Left renal cortex interstitium (tissue), 4 donors: ENCODE measurements around the gene ELP2. TPM values are rescaled to one million over a fixed set of nuclear protein-coding genes. Genes with fewer than 3 reads are reported as not detected.

ENCODE experiments used
- DNase-seq, 4 donors: peaks; one replicate each; pipeline ENCODE4 v3.0.0-alpha.2; 2013; ENCODE audit warnings: low read depth in 4 of 4, low spot score in 2 of 4, missing footprints in 1 of 4
- polyA plus RNA-seq, 4 donors: library from polyadenylated mRNA; unstranded; fragments of 120-200 nt; gene quantifications; one replicate each; pipeline ENCODE4 v1.2.1, GENCODE V29; 2013; ENCODE audit not compliant: insufficient read length in 4 of 4

ELP2 gene
- polyA plus RNA-seq, 4 donors, result 77.9 to 147 (median 103) TPM

GRCh38 chr18:36120297-36120696 lies 9.4 kb upstream of the ELP2 start:
- no peak for DNase-seq

DNA sequence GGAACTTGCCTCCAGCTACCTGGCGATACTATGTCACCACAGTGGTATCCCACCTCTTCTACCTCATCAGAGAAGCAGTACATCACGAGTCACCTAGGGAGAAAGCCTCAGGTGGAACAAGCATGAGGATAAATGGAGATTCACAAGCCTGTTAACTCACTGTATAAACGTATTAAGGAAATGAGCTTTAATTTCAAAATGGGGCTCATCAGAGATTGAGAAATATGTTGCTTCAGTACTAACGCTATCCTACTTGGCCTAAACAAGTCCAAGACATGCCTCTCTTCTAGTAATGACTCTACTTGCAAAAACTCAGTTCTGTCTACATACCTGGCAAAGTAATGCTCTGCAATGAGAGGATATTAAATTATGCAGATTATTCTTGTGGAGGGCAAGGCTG lies 4.9 kb upstream of the ELP2 start:
- no peak for DNase-seq

- DNase-seq, result no peak
Measured at GRCh38 chr18:36126668-36127067, 3.0 kb upstream of the ELP2 start.

GRCh38 chr18:36127836-36128529 lies 1.7 kb upstream of the ELP2 start:
- DNase-seq, result peak in 2 of 4 donors; percentile 13 to 21

GRCh38 chr18:36128530-36128870 lies 1.2 kb upstream of the ELP2 start:
- DNase-seq, result peak in 1 of 4 donors; percentile 9

DNA sequence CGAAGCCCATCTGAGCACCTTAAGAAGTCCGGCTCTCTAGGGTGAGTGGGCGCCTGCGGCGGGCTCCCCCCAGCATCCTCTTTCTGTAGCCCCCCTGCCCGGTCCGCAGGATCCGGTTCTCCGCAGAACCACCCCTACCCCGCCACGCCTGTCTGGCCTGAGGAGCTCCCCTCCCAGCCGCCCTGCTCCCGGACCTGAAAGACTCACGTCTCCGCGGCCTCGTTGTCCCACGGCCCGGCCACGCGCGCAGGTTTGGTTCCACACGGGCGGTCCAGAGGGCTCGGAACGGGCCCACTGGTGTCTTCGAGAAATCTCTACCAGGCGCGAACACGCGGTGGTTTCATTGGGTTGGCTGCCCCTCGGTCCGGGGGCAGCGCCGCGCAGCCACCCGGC lies 796 bp upstream of the ELP2 start:
- peak in 1 of 4 donors; percentile 29 for DNase-seq

GRCh38 chr18:36130039-36130831 lies 536 bp downstream of the ELP2 start:
- no peak for DNase-seq

GRCh38 chr18:36130883-36131653 lies 1.4 kb downstream of the ELP2 start:
- no peak for DNase-seq

DNA sequence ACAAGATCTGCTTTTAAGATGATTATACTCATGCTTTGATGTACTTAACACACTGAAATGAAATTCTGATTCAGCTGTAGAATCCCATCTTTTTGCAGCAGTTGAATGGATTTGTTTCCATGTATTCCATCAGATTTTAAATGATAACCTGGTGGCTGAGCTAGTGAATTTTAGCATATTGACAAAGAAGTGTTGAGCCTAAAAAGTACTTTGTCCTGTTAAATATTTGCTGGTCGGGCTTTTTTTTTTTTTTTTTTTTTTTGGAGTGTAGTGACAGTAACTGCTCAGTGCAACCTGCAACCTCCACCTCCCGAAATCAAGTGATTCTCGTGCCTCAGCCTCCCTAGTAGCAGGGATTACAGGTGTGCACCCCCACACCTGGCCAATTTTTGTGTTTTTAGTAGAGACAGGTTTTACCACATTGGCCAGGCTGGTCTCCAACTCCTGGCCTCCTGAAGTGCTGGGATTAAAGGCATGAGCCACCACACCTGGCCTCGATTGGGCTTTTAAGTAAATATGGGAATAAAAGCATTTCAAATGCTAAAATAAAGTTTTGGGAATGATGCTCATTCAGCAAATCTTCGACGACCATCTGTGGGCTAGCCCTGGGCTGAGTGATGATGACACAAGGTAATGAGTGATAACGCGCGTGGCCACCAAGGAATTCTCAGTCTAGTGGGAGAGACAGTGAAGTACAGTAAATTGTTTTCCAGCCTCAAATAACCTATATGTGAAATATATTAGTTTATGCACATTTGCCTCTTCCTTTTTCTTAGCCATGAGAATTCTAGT lies 2.2 kb downstream of the ELP2 start:
- no peak for DNase-seq

GRCh38 chr18:36132756-36133155 lies 3.1 kb downstream of the ELP2 start:
- no peak for DNase-seq

DNA sequence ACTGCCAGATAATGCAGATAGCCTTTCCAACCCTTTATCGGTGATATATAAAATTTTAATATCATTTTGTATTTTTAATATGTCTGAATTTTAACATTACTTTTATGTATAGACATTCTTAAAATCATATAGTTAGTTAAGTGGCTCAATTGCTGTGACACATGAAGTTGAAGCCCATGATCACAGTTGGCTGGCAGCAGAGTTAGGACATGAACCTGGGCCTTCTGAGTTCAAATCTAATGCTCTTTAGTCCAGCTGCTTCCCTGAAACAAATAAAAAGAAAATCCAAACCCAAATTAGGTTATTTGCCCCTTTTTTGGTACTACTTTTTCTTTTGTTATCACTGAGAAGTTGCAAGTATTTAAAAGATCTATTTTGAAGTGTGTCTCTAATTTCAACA lies 5.6 kb downstream of the ELP2 start:
- DNase-seq, result no peak

- DNase-seq, result no peak
Measured at GRCh38 chr18:36139245-36139644, 9.5 kb downstream of the ELP2 start.

DNA sequence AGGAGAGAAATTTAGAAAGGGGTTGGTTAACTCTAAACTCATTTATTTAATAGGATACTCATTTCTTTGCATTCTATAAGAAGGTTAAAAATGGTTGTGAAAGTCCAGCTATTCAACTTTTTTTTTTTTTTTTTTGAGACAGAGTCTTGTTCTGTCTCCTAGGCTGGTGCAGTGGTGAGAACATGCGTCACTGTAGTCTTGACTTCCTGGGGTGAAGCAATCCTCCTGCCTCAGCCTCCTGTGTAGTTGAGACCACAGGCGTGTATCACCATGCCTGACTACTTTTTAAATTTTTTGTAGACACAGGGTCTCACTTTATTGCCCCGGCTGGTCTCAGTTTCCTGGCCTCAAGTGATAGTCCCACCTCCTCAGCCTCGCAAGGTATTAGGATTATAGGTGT lies 11.9 kb downstream of the ELP2 start:
- no peak for DNase-seq

DNA sequence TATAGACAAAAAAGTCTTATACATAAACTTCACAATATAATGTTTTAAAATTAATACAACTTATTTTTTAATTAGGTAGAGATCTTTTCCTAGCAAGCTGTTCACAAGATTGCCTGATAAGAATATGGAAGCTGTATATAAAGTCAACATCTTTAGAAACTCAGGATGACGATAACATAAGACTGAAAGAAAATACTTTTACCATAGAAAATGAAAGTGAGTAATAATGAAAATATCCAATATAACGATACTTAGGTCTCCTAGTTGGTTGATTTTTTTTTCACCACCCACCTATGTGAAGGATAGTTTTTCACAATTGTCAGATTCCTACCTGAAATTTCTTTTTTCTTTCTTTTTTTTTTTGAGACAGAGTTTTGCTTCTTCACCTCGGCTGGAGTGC lies 13.1 kb downstream of the ELP2 start:
- no peak for DNase-seq

DNA sequence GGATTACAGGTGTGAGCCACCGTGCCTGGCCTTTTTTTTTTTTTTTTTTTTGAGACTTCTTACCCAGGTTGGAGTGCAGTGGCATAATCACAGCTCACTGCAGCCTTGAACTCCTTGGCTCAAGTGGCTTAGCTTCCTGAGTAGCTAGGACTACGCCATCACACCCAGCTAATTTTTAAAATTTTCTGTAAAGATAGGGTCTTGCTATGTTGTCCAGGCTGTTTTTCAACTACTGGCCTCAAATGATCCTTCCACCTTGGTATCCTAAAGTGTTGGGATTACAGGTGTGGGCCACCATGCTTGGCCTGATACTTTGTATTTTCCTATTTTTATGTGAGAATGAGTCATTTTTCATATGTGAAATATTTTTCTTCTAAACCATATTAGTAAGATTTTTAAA lies 13.7 kb downstream of the ELP2 start:
- DNase-seq, result no peak

GRCh38 chr18:36149514-36150289 lies 20.0 kb downstream of the ELP2 start:
- DNase-seq, result no peak

DNA sequence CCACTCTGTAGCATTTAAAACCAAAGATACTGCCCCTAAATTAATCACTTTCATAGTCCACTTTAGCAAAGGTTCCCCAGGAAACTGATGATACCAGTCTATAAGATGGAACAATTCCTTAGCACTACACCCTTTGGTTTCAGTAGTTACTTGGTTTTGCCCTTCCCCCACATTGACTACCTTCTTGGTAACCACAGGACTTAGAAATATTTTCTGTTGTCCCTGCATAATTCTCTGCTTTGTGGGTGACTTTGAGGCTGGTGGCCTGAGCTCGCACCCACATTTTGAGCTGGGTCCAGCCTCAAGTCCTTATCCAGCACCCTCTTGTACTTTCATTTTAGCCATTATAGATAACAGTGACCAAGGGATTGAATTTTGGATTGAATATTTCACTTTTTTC lies 23.1 kb downstream of the ELP2 start:
- no peak for DNase-seq

DNA sequence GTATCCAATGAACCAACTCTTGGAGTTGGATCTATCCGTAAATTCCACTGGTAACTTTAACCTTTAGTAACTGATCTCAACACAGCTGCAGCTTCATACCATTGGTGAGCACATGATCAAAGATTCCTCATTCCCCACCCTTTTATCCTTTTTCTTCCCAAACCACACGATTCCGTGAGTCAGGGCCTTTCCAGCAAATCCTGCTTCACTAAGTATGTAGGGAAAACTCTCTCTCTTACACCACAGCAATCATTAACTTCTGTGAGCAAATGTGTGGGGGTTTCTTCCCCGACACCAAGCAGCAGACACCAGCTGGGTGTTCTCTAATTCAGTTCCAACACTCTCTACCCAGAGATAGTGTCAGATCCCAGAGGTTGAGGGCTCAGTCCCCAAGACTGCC lies 23.5 kb downstream of the ELP2 start:
- DNase-seq, result no peak

DNA sequence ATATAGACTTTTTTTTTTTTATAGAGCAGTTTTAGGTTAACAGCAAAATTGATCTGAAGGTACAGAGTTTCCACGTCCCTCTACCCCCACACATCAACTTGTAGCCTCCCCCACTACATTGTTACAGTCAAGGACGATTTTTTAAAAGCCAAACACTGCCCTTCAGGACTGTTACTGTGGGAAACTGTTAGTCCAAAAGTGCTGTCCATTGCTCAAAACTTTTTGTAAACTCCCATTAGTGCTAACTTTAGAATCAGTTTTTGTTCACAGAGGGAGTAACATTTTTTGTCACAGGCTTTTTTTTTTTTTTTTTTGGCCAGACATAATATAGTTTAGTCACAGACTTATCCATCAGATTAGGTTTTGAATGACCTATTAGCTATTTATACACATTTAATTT lies 24.1 kb downstream of the ELP2 start:
- DNase-seq, result no peak
